DMS53 (cell line): ENCODE data around the gene MYOM1.
A peak's percentile ranks its signal among the peaks of the same experiment; 100 is the strongest.

Source experiments
- DNase-seq: peaks from one replicate; lab custom pipeline; 2025; lab: John Stamatoyannopoulos, UW

Gene MYOM1

GRCh38 chr18:3150688-3151087 lies 69.1 kb downstream of the MYOM1 start:
- no peak for DNase-seq

GRCh38 chr18:3150274-3150673 lies 69.5 kb downstream of the MYOM1 start:
- peak; percentile 54 for DNase-seq

GRCh38 chr18:3148930-3149535 lies 70.7 kb downstream of the MYOM1 start:
- peak; percentile 36 for DNase-seq

- no peak for DNase-seq
These were observed 71.7 kb downstream of the MYOM1 start for GRCh38 chr18:3147935-3148554.

GRCh38 chr18:3140986-3141639 lies 78.7 kb downstream of the MYOM1 start:
- DNase-seq = no peak

GRCh38 chr18:3140342-3140741 lies 79.4 kb downstream of the MYOM1 start:
- no peak for DNase-seq

GRCh38 chr18:3139406-3139805 lies 80.4 kb downstream of the MYOM1 start:
- no peak for DNase-seq

GRCh38 chr18:3138274-3138975 lies 81.3 kb downstream of the MYOM1 start:
- no peak for DNase-seq

GRCh38 chr18:3135536-3135935 lies 84.2 kb downstream of the MYOM1 start:
- DNase-seq = no peak

GRCh38 chr18:3132700-3133099 lies 87.1 kb downstream of the MYOM1 start:
- no peak for DNase-seq

- no peak for DNase-seq
These were observed 89.4 kb downstream of the MYOM1 start for GRCh38 chr18:3130344-3130743.

GRCh38 chr18:3129053-3129864 lies 90.5 kb downstream of the MYOM1 start:
- peak; percentile 99 for DNase-seq

- no peak for DNase-seq
These were observed 93.2 kb downstream of the MYOM1 start for GRCh38 chr18:3126457-3127097.

GRCh38 chr18:3124822-3125221 lies 94.9 kb downstream of the MYOM1 start:
- DNase-seq = no peak

GRCh38 chr18:3122851-3123250 lies 96.9 kb downstream of the MYOM1 start:
- no peak for DNase-seq

GRCh38 chr18:3121259-3121658 lies 98.5 kb downstream of the MYOM1 start:
- DNase-seq = no peak

GRCh38 chr18:3120356-3120755 lies 99.4 kb downstream of the MYOM1 start:
- DNase-seq = no peak

GRCh38 chr18:3119401-3120341 lies 100.1 kb downstream of the MYOM1 start:
- peak; percentile 76 for DNase-seq

GRCh38 chr18:3118195-3119010 lies 101.4 kb downstream of the MYOM1 start:
- peak; percentile 75 for DNase-seq
